HFF-Myc (cell line): ENCODE results near the gene SRGAP1.

Experiments used
- DNase-seq: peaks from one replicate; pipeline ENCODE4 v3.0.0-alpha.2; 2011; ENCODE audit warnings: low read depth; ENCODE audit errors: extremely low read depth
- H3K4me3 ChIP-seq: replicated peaks from 2 replicates; pipeline ENCODE4 v1.5.1; 2011; ENCODE audit warnings: low read depth, mild to moderate bottlenecking, control low read depth, low read length
- TF ChIP-seq, protein P1 (sequence below): IDR thresholded peaks from 2 replicates; pipeline ENCODE4 v1.5.1; 2012; ENCODE audit warnings: mild to moderate bottlenecking, low read depth, low read length, control low read depth; ENCODE audit errors: missing control alignments

SRGAP1 gene

GRCh38 chr12:63808631-63809030 lies 35.9 kb upstream of the SRGAP1 start:
- DNase-seq: no peak
- TF ChIP-seq, protein P1, sequence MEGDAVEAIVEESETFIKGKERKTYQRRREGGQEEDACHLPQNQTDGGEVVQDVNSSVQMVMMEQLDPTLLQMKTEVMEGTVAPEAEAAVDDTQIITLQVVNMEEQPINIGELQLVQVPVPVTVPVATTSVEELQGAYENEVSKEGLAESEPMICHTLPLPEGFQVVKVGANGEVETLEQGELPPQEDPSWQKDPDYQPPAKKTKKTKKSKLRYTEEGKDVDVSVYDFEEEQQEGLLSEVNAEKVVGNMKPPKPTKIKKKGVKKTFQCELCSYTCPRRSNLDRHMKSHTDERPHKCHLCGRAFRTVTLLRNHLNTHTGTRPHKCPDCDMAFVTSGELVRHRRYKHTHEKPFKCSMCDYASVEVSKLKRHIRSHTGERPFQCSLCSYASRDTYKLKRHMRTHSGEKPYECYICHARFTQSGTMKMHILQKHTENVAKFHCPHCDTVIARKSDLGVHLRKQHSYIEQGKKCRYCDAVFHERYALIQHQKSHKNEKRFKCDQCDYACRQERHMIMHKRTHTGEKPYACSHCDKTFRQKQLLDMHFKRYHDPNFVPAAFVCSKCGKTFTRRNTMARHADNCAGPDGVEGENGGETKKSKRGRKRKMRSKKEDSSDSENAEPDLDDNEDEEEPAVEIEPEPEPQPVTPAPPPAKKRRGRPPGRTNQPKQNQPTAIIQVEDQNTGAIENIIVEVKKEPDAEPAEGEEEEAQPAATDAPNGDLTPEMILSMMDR: no peak
- no peak overlapping the region for H3K4me3 ChIP-seq

GRCh38 chr12:63809566-63809965 lies 34.9 kb upstream of the SRGAP1 start:
- no peak overlapping the region for H3K4me3 ChIP-seq
- TF ChIP-seq, protein P1: no peak
- no peak for DNase-seq

- no peak for DNase-seq
- TF ChIP-seq, protein P1: no peak
- no peak overlapping the region for H3K4me3 ChIP-seq
These were observed 33.2 kb upstream of the SRGAP1 start for GRCh38 chr12:63811334-63811733.

- DNase-seq: no peak
- TF ChIP-seq, protein P1: no peak
- no peak overlapping the region for H3K4me3 ChIP-seq
These were observed 32.7 kb upstream of the SRGAP1 start for GRCh38 chr12:63811755-63812154.

GRCh38 chr12:63814146-63814772 lies 30.2 kb upstream of the SRGAP1 start:
- no peak for DNase-seq
- H3K4me3 ChIP-seq: no peak overlapping the region
- TF ChIP-seq, protein P1: no peak

DNA sequence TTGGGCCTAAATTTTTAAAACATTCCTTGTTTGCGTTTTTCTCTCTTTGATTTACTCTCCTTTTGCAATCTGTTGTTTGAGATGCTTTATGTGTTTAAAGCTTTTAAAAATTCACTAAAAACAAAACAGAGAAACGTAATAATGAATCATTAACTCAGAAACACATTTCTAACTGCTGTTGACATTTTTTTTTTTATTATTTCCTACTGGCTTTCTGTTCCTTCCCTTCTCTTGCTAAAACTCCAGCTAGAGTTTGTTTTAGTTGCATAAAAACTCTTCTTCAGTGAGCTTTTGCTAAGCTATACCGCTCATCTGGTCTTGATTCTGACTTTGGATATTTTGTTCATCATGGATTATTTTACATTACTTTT lies 29.0 kb upstream of the SRGAP1 start:
- H3K4me3 ChIP-seq: no peak overlapping the region
- TF ChIP-seq, protein P1: no peak
- no peak for DNase-seq

- no peak for DNase-seq
- TF ChIP-seq, protein P1: no peak
- no peak overlapping the region for H3K4me3 ChIP-seq
These were observed 28.5 kb upstream of the SRGAP1 start for GRCh38 chr12:63816031-63816430.
